ENCODE results near the gene SLC43A1. TPM values are rescaled to one million over a fixed set of nuclear protein-coding genes. Genes with fewer than 3 reads are reported as not detected.
A peak's percentile ranks its signal among the peaks of the same experiment; 100 is the strongest.

Gene SLC43A1
- total RNA-seq, 1 donor from 2014 or later, result 5.2 TPM

- H3K4me1 Mint-ChIP-seq (ENCODE audit: low read depth, unreplicated experiment), result peaks cover 3% of the 10 kb centered on the region
- no peak for DNase-seq
- no peak overlapping the region for H3K4me3 Mint-ChIP-seq (ENCODE audit: unreplicated experiment)
- H3K27me3 Mint-ChIP-seq (ENCODE audit: unreplicated experiment), result peaks cover 6% of the 10 kb centered on the region
- no peaks in the 10 kb centered on the region for H3K9me3 Mint-ChIP-seq (ENCODE audit: unreplicated experiment)
- peaks cover 6% of the 10 kb centered on the region for H3K36me3 Mint-ChIP-seq (ENCODE audit: unreplicated experiment)
- peak overlapping the region; percentile 28 for H3K27ac Mint-ChIP-seq (ENCODE audit: unreplicated experiment)
- TF ChIP-seq, protein P1, sequence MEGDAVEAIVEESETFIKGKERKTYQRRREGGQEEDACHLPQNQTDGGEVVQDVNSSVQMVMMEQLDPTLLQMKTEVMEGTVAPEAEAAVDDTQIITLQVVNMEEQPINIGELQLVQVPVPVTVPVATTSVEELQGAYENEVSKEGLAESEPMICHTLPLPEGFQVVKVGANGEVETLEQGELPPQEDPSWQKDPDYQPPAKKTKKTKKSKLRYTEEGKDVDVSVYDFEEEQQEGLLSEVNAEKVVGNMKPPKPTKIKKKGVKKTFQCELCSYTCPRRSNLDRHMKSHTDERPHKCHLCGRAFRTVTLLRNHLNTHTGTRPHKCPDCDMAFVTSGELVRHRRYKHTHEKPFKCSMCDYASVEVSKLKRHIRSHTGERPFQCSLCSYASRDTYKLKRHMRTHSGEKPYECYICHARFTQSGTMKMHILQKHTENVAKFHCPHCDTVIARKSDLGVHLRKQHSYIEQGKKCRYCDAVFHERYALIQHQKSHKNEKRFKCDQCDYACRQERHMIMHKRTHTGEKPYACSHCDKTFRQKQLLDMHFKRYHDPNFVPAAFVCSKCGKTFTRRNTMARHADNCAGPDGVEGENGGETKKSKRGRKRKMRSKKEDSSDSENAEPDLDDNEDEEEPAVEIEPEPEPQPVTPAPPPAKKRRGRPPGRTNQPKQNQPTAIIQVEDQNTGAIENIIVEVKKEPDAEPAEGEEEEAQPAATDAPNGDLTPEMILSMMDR (IDR thresholded peaks at IDR 0.05; ENCODE audit: partially characterized antibody, unreplicated experiment), result no peak
Observed at GRCh38 chr11:57552479-57552878, 37.0 kb upstream of the SLC43A1 start.

GRCh38 chr11:57551941-57552340, 36.4 kb upstream of the SLC43A1 start:
- H3K4me1 Mint-ChIP-seq (ENCODE audit: low read depth, unreplicated experiment), result peaks cover 3% of the 10 kb centered on the region
- TF ChIP-seq, protein P1 (IDR thresholded peaks at IDR 0.05; ENCODE audit: partially characterized antibody, unreplicated experiment), result no peak
- H3K4me3 Mint-ChIP-seq (ENCODE audit: unreplicated experiment), result no peak overlapping the region
- no peak overlapping the region for H3K27ac Mint-ChIP-seq (ENCODE audit: unreplicated experiment)
- H3K27me3 Mint-ChIP-seq (ENCODE audit: unreplicated experiment), result peaks cover 6% of the 10 kb centered on the region
- peaks cover 6% of the 10 kb centered on the region for H3K36me3 Mint-ChIP-seq (ENCODE audit: unreplicated experiment)
- DNase-seq, result no peak
- H3K9me3 Mint-ChIP-seq (ENCODE audit: unreplicated experiment), result no peaks in the 10 kb centered on the region

GRCh38 chr11:57549983-57550382, 34.5 kb upstream of the SLC43A1 start:
- peaks cover 3% of the 10 kb centered on the region for H3K4me1 Mint-ChIP-seq (ENCODE audit: low read depth, unreplicated experiment)
- DNase-seq, result no peak
- peaks cover 3% of the 10 kb centered on the region for H3K9me3 Mint-ChIP-seq (ENCODE audit: unreplicated experiment)
- TF ChIP-seq, protein P1 (IDR thresholded peaks at IDR 0.05; ENCODE audit: partially characterized antibody, unreplicated experiment), result no peak
- peaks cover 6% of the 10 kb centered on the region for H3K27me3 Mint-ChIP-seq (ENCODE audit: unreplicated experiment)
- peaks cover 6% of the 10 kb centered on the region for H3K36me3 Mint-ChIP-seq (ENCODE audit: unreplicated experiment)
- no peak overlapping the region for H3K27ac Mint-ChIP-seq (ENCODE audit: unreplicated experiment)
- H3K4me3 Mint-ChIP-seq (ENCODE audit: unreplicated experiment), result no peak overlapping the region

DNA sequence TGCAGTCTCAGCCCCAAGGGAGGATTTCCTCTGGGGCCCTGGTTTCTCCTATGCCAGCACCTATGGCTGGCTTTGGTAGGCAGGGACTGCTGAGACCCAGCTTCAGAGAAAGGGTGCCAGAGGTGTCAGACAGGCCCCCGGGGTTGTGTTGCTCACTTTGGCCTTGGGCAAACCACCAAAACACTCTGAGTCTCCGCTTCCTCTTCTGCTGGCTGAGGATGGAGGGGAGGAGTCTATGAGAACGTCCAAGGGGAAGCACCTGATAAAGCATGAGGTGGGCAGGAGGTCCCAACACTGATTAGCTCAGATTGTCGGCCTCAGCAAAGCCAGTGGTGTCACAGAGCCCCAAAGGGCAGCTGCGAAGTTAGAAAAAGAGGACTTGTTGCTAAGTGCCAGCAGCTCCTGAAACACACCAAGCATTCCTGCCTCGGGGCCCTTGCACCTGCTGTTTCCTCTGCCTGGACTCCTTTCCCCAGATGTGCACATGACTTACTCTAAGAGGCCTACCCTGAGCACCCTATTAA, 32.4 kb upstream of the SLC43A1 start:
- no peak for DNase-seq
- Mint-ChIP-seq H3K27ac (ENCODE audit: unreplicated experiment) (no peak overlapping the region), H3K27me3 (ENCODE audit: unreplicated experiment) (peaks cover 3% of the 10 kb centered on the region), H3K9me3 (ENCODE audit: unreplicated experiment) (peaks cover 6% of the 10 kb centered on the region), H3K4me1 (ENCODE audit: low read depth, unreplicated experiment) (peaks cover 3% of the 10 kb centered on the region), H3K36me3 (ENCODE audit: unreplicated experiment) (peaks cover 6% of the 10 kb centered on the region), H3K4me3 (ENCODE audit: unreplicated experiment) (no peak overlapping the region)
- TF ChIP-seq, protein P1 (IDR thresholded peaks at IDR 0.05; ENCODE audit: partially characterized antibody, unreplicated experiment), result no peak

GRCh38 chr11:57546869-57547475, 31.5 kb upstream of the SLC43A1 start:
- Mint-ChIP-seq H3K27me3 (ENCODE audit: unreplicated experiment) (peaks cover 2% of the 10 kb centered on the region), H3K27ac (ENCODE audit: unreplicated experiment) (peak overlapping the region; percentile 43), H3K4me1 (ENCODE audit: low read depth, unreplicated experiment) (peaks cover 2% of the 10 kb centered on the region), H3K9me3 (ENCODE audit: unreplicated experiment) (peaks cover 6% of the 10 kb centered on the region), H3K36me3 (ENCODE audit: unreplicated experiment) (no peaks in the 10 kb centered on the region), H3K4me3 (ENCODE audit: unreplicated experiment) (no peak overlapping the region)
- peak; percentile 47 for DNase-seq
- TF ChIP-seq, protein P1 (IDR thresholded peaks at IDR 0.05; ENCODE audit: partially characterized antibody, unreplicated experiment), result no peak

Data from glutamatergic neuron (in vitro differentiated cells).